ENCODE results near the gene THSD4.

DNA sequence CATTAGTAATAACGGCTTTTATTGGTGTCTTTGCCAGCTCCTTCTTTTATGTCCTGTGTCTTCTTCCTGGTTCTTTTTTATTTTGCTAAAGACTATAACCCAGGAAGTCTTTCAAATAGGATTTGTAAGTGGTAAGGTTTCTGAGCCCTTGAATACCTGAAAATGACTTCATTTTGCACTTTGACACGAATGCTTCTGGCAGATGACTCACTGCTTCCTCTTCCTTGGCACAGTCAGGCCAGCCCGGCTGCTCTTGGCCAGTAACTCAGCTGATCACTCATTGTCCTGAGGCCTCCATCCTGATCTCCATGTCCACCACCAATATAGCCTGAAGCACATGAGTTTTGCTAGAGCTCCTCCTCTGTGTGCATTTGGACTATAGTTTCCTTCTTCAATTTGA is 646.4 kb downstream of the THSD4 start:
- TF ChIP-seq POLR2A (IDR thresholded peaks at IDR 0.05; ENCODE audit: low read depth, low read length), result no peak
- no peak for TF ChIP-seq POLR2AphosphoS5 (IDR thresholded peaks at IDR 0.05; ENCODE audit: low read depth, low read length)
- TF ChIP-seq TAF1 (IDR thresholded peaks at IDR 0.05; ENCODE audit: borderline replicate concordance, low read depth, low read length), result no peak
